Skeletal muscle satellite cell (primary cell): Measurements from ENCODE around the gene RFX2.
"Not testable (repeated sequence)": the region's sequence is repeated elsewhere in the genome, so short reads cannot be mapped to it uniquely, and the experiment has no call there.

Experiments used
- H3K27me3 ChIP-seq: 2 replicates; pipeline ENCODE4 v1.7.0; 2013; ENCODE audit warnings: low read length; ENCODE audit not compliant: control insufficient read depth, insufficient read depth
- H3K36me3 ChIP-seq: 2 replicates; pipeline ENCODE4 v1.7.0; 2013; ENCODE audit warnings: mild to moderate bottlenecking, control low read depth, low read length; ENCODE audit not compliant: insufficient read depth
- H3K4me1 ChIP-seq: 2 replicates; pipeline ENCODE4 v1.7.0; 2013; ENCODE audit warnings: low read length; ENCODE audit not compliant: control insufficient read depth, insufficient read depth
- H3K4me2 ChIP-seq: 2 replicates; pipeline ENCODE4 v1.7.0; 2013; ENCODE audit warnings: mild to moderate bottlenecking, low read length
- H3K4me3 ChIP-seq: 2 replicates; pipeline ENCODE4 v1.7.0; 2013; ENCODE audit warnings: low read length
- H3K9ac ChIP-seq: 2 replicates; pipeline ENCODE4 v1.7.0; 2013; ENCODE audit warnings: mild to moderate bottlenecking, low read depth, low read length, moderate library complexity
- H3K9me3 ChIP-seq: replicated peaks from 2 replicates; pipeline ENCODE4 v1.7.0; 2013; ENCODE audit warnings: mild to moderate bottlenecking, control low read depth, low read length

The RFX2 gene

DNA sequence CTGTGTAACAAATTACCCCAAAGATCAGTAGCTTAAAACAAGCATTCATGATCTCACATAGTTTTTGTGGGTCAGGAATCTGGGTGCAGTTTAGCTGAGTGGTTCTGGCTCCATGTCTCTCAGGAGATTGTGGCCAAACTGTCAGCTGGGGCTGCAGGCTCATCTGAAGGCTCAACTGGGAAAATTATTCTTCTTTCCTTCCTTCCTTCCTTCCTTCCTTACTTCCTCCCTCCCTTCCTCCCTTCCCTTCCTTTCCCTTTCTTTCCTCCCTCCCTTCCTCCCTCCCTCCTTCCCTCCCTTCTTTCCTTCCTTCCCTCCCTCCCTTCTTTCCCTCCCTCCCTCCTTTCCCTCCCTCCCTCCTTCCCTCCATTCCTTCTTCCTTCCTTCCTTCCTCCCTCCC, 8.7 kb upstream of the RFX2 start:
- H3K4me2 ChIP-seq: no peak overlapping the region
- no peaks in the 10 kb centered on the region for H3K36me3 ChIP-seq
- H3K4me1 ChIP-seq: no peaks in the 10 kb centered on the region
- H3K27me3 ChIP-seq: peaks cover 11% of the 10 kb centered on the region
- no peak overlapping the region for H3K9ac ChIP-seq
- no peak overlapping the region for H3K4me3 ChIP-seq
- no peaks in the 10 kb centered on the region for H3K9me3 ChIP-seq

DNA sequence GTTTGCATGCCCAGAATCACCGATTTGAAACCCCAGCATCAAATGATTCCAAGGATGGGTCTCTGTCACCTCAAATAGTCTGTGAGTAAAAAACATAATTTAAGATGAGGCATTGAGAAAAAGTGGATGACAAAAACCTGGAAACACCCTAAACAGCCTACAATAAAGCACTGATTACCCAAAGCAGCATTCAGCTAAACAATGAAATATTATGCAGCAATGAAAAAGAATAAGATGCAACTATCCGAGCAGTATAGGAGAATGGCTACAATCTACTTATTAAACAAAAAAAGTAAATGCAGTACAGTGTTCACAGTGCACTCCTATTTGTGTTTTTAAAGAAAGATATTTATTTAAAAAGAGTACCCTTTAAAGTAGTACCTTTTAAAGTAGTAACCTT, 7.7 kb upstream of the RFX2 start:
- Histone ChIP-seq H3K36me3 (no peaks in the 10 kb centered on the region), H3K9me3 (no peaks in the 10 kb centered on the region)

DNA sequence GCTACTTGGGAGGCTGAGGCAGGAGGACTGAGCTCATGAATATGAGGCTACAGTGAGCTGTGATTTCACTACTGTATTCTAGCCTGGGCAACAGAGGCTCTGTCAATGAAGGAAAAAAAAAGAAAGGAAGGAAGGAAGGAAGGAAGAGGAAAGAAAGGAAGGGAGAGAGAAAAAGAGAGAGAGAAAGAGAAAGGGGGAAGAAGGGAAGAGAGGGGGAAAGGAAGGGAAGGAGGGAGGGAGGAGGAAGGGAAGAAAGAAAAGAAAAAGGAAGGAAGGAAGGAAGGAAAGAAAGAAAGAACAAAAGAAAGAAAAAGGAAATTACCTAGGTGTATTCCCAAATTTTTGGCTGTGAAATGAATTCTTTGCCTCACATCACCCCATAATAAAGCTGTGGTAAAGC, 7.2 kb upstream of the RFX2 start:
- Histone ChIP-seq H3K9me3 (no peaks in the 10 kb centered on the region), H3K36me3 (no peaks in the 10 kb centered on the region), H3K9ac (no peak overlapping the region), H3K4me2 (no peak overlapping the region), H3K4me1 (peaks cover 5% of the 10 kb centered on the region), H3K27me3 (peaks cover 11% of the 10 kb centered on the region), H3K4me3 (no peak overlapping the region)

More for the DNA sequence above, 7.7 kb upstream of the RFX2 start:
- peaks cover 11% of the 10 kb centered on the region for H3K27me3 ChIP-seq
- no peak overlapping the region for H3K4me2 ChIP-seq
- H3K4me3 ChIP-seq: no peak overlapping the region
- no peak overlapping the region for H3K9ac ChIP-seq
- peaks cover 5% of the 10 kb centered on the region for H3K4me1 ChIP-seq

DNA sequence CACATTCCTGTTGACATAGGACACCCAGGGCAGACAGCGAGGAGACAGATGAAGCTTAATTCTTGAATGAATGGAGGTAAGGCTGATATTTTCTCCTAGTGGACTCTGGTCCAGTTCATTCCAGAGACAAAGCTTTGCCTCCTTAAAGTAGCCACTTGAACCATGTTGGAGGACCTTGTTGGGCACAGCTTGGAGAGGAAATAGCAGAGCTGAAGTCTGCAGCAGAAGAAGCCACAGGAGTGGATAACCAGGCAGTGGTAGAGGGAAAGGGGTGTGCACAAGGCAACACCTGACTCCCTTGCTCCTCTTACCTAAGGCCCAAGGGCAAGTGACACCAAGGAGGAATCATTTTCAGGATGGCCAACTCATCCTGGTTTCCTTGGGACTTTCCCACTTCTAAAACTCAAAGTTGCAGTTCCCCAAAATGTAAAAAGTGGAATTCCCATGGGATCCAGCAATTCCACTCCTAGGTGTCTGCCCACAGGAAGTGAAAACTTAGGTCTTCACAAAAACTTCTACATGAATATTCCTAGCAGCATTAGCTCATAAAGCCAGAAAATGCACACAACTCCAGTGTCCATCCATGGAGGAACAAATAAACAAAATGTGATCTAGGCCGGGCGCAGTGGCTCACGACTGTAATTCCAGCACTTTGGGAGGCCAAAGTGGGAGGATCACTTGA, 6.6 kb upstream of the RFX2 start:
- H3K4me2 ChIP-seq: no peak overlapping the region
- peaks cover 5% of the 10 kb centered on the region for H3K4me1 ChIP-seq
- no peak overlapping the region for H3K4me3 ChIP-seq
- H3K9ac ChIP-seq: no peak overlapping the region
- H3K36me3 ChIP-seq: no peaks in the 10 kb centered on the region
- H3K27me3 ChIP-seq: peaks cover 11% of the 10 kb centered on the region
- H3K9me3 ChIP-seq: no peaks in the 10 kb centered on the region

DNA sequence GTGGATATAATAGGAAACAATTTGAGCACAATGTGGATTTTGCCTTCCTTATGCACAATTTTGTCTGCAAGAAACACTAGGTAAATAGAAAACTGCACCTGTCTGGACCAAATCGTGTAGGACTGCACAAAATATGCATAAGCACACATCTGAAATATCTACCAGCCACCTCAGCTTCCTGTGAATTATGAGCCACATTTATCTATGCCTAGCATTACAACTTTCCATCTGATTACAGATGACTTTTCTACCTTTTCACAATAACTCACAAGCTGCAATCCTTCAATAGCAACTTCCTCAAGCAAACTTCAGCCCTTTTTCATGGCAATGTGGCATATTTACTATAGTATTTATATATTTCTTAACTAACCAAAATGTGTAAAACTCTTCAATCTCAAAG, 5.7 kb upstream of the RFX2 start:
- no peak overlapping the region for H3K9ac ChIP-seq
- H3K4me3 ChIP-seq: no peak overlapping the region
- H3K4me1 ChIP-seq: peaks cover 5% of the 10 kb centered on the region
- no peak overlapping the region for H3K4me2 ChIP-seq
- peaks cover 11% of the 10 kb centered on the region for H3K27me3 ChIP-seq
- no peaks in the 10 kb centered on the region for H3K9me3 ChIP-seq
- no peaks in the 10 kb centered on the region for H3K36me3 ChIP-seq

DNA sequence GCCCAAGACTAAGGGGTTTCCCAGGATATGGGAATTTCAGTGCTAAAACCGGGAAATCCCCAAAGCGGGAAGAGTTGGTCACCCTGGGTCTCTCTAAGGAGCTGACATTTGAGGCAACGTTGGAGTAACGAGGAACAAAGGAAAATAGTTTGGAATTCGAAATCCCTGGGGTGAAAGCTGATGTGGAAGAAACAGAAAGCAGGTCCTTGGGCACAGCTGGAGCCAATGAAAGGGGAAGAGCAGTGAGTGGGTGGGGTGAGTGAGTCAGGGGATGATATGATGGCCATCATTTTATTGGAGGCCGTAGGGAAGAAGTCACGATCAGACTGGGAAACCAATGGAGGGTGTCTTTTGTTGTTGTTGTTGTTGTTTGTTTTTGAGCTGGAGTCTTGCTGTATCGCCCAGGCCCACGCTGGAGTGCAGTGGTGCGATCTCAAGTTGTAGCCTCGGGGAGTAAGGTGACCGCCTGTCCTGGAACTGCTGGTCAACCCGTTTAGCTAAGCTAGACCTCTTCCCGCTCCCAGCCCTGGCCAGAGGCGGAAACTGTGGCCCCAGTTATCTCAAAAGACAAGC, 3.4 kb upstream of the RFX2 start:
- Histone ChIP-seq H3K9me3 (no peaks in the 10 kb centered on the region), H3K9ac (no peak overlapping the region), H3K27me3 (peaks cover 11% of the 10 kb centered on the region), H3K4me2 (peak overlapping the region; percentile 8), H3K4me3 (peak overlapping the region; percentile 28), H3K36me3 (no peaks in the 10 kb centered on the region), H3K4me1 (peaks cover 16% of the 10 kb centered on the region)

DNA sequence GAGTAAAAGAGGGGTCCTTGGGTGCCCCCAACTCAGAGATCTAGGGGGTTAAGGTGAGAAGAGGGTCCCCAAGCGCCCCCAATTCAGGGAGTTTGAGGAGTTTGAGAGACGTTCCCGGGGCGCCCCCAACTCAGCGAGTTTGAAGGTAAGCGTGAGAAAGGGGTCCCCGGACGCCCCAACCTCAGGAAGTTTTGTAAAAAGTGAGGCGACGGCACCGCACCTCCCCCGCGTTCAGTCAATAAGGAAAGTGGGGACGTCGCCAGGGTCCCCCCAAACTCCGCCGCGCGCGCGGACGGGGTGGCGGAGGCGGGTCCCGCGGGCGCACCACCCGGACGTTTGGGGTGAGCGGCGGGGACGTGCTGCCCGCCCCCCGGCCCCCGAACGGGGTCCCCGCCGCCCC, 353 bp downstream of the RFX2 start:
- H3K9me3 ChIP-seq: no peaks in the 10 kb centered on the region
- peak overlapping the region; percentile 73 for H3K4me3 ChIP-seq
- H3K36me3 ChIP-seq: no peaks in the 10 kb centered on the region
- H3K9ac ChIP-seq: peak overlapping the region; percentile 78
- no peaks in the 10 kb centered on the region for H3K27me3 ChIP-seq
- peaks cover 19% of the 10 kb centered on the region for H3K4me1 ChIP-seq
- peak overlapping the region; percentile 98 for H3K4me2 ChIP-seq

DNA sequence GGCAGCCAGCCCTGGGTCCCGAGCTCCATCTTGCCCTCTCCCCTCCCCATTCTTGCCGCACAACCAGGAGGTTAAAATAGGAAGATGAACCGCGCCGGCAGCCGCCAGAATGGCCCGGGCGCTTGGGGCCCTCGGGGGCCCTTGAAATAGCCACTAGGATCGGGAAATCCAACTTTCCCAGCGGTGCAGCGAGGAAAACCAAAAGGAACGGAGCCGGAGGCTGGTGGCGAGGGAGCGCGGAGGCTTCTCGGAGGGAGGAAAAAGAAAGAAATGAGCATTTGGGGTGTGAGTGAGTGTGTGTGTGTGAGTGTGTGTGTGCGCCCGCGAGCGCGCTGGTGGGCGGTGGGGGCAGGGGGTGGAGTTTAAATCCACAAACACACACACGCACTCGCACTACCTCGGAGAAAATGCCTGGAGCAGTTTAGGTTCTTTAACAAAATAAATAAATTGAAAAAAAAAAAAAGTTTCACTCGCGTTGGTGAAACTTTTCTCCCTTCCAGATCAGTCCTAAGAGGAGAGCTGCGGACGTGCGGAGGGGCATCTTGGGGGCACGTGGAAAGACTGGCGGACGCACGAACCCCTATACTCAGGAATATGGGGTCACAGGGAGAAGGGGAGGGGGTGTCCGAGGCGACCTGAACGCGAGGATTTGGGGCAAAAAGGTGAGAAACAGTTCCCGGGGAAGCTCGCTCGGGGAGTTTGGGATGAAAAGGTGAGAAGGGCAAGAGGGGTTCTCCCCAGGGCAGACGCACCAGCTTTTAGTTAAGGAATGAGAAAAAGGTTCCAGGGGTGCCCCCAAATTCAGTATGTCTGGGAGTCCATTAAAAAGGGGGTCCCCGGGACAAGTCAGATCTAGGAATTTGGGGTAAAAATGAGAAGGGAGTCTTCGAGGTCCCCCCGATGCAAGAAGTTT, 1.3 kb downstream of the RFX2 start:
- Histone ChIP-seq H3K36me3 (no peaks in the 10 kb centered on the region), H3K9ac (peak overlapping the region; percentile 78), H3K4me3 (peak overlapping the region; percentile 73), H3K27me3 (no peaks in the 10 kb centered on the region), H3K9me3 (no peaks in the 10 kb centered on the region), H3K4me1 (peaks cover 21% of the 10 kb centered on the region), H3K4me2 (peak overlapping the region; percentile 98)

DNA sequence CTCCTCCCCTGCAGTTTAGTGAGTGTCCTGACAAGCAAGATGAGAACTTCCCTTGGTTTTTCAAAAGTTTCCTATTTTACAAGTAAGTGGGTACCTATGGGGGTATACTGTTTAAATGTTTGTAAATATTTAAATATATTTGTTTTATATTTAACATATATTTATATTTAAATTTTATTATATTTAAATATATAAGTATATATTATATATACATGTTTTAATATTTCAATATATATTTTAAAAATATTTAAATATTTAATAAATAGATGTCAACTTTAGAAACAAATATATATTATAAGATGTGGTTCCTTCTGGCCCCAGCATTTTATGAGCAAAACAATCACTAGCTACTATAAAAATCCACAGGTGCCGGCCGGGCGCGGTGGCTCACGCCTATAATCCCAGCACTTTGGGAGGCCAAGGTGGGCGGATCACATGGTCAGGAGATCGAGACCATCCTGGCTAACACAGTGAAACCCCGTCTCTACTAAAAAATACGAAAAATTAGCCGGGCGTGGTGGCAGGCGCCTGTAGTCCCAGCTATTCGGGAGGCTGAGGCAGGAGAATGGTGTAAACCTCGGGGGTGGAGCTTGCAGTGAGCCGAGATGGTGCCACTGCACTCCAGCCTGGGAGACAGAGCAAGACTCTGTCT, 3.5 kb downstream of the RFX2 start:
- not testable (repeated sequence) for H3K9ac ChIP-seq, H3K36me3 ChIP-seq, H3K27me3 ChIP-seq, H3K4me3 ChIP-seq, H3K4me2 ChIP-seq, H3K9me3 ChIP-seq
- H3K4me1 ChIP-seq: peaks cover 35% of the 10 kb centered on the region

DNA sequence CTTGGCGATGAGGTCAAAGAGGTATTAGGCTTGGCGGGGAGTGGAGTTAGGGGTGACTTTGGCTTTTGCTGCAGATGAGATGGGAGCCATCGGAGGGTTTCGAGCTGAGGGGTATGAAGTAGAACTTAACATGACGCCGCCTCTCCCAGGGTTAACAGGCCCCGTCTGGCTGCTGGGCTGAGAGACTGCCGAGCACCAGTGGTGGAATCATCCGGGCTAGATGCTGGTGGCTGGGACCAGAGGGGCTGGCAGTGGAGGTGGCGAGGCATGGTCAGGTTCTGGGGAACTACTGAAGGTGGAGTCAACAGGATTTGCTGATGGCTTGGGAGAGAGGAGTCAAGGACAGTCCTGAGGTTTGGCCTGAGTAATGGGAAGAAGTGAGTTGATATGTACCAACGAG, 4.9 kb downstream of the RFX2 start:
- Histone ChIP-seq H3K27me3 (no peaks in the 10 kb centered on the region), H3K9me3 (no peaks in the 10 kb centered on the region), H3K9ac (no peak overlapping the region), H3K4me2 (no peak overlapping the region), H3K36me3 (no peaks in the 10 kb centered on the region), H3K4me3 (no peak overlapping the region), H3K4me1 (peaks cover 35% of the 10 kb centered on the region)

DNA sequence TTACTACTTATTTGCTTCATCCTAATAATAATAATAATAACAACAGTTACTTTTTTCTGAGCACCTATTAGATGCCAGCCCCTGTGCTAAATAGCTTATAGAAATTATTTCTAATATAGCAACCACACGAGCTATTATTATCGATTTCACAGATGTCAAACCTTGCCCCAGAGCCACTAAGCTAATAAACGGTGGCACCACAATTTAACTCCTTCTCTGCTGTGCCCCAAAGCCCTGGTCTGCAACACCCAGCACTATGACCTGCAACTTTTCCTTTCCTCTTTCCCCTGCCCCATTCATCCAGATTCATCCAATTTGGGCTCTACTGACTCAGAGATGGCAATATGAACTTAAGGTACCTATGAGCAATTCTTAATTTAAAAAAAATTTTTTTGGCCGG, 6.4 kb downstream of the RFX2 start:
- Histone ChIP-seq H3K4me1 (peaks cover 23% of the 10 kb centered on the region), H3K4me2 (peak overlapping the region; percentile 70), H3K36me3 (no peaks in the 10 kb centered on the region), H3K9me3 (no peaks in the 10 kb centered on the region), H3K4me3 (peak overlapping the region; percentile 39), H3K9ac (peak overlapping the region; percentile 44), H3K27me3 (no peaks in the 10 kb centered on the region)
